Adrenal gland (tissue), 12 donors: ENCODE data around the gene TMEM120B. TPM values are rescaled to one million over a fixed set of nuclear protein-coding genes. Genes with fewer than 3 reads are reported as not detected.

Experiments
- DNase-seq, 7 donors: peaks; one replicate each; pipeline ENCODE4 v3.0.0-alpha.2; 2019 to 2020
- H3K27ac ChIP-seq, 5 donors: fragments of 200-600 bp; sonication (generic) in 4 of 5; 1 replicate in 3 of 5; 2 replicates in 2 of 5; pipeline versions ENCODE4 v1.5.1 to v1.8.0; 2016 to 2020; ENCODE audit warnings: mild to moderate bottlenecking in 1 of 5
- H3K27me3 ChIP-seq: fragments of 200-600 bp; 2 replicates; pipeline ENCODE4 v1.8.0; 2021
- H3K36me3 ChIP-seq, 2 donors: fragments of 200-600 bp; replicated peaks in 1 of 2; 1 replicate in 1 of 2; 2 replicates in 1 of 2; pipeline versions ENCODE4 v1.5.1 to v1.8.0; 2018 to 2022
- H3K4me1 ChIP-seq, 2 donors: fragments of 200-600 bp; replicated peaks in 1 of 2; 1 replicate in 1 of 2; 2 replicates in 1 of 2; pipeline versions ENCODE4 v1.5.1 to v1.8.0; 2018 to 2021
- H3K4me3 ChIP-seq, 4 donors: fragments of 200-600 bp; sonication (generic) in 3 of 4; one replicate each; pipeline ENCODE4 v1.5.1; 2016 to 2018
- H3K9me3 ChIP-seq, 3 donors: fragments of 200-600 bp; sonication (generic) in 1 of 3; replicated peaks in 1 of 3; 1 replicate in 2 of 3; 2 replicates in 1 of 3; pipeline versions ENCODE4 v1.5.1 to v1.8.0; 2016 to 2021
- POLR2A ChIP-seq, 2 donors: fragments of 450-650 bp; IDR thresholded peaks; one replicate each; pipeline ENCODE4 v1.6.1; 2017; ENCODE audit warnings: antibody characterized with exemption in 2 of 2, mild to moderate bottlenecking in 2 of 2, moderate library complexity in 1 of 2
- WGBS, 4 donors: extraction: QIAGEN DNeasy Blood & Tissue Kit in 2 of 4; methylation state at CpG; one replicate each; pipeline versions ENCODE4 v1.1.5 to v1.1.7; 2013 to 2017; 5-methylcytosine and 5-hydroxymethylcytosine counted together
- intact Hi-C, 2 donors: fragments of 100-400 bp; cut with DNase I; formaldehyde crosslinking; loops; one replicate each; pipeline versions ENCODE4 v1.14.1 to v1.15.0; 2022 to 2023
- polyA plus RNA-seq, 3 donors: library from polyadenylated mRNA; stranded (reverse); fragments of 200-250 nt in 2 of 3; fragments of 350-450 nt in 1 of 3; fragmentation: Illumina TruSeq in 1 of 3; extraction: RNeasy Lipid Tissue Mini Kit (QIAGEN cat#74804) in 1 of 3; gene quantifications; one replicate each; pipeline ENCODE4 v1.2.3, GENCODE V29; 2013 to 2014
- total RNA-seq, 9 donors: library from RNA; depleted of rRNA in 4 of 9; stranded (reverse); fragments of >200 nt in 4 of 9; fragments of 120-200 nt in 1 of 9; fragmentation: NEBNext Ultra II Directional in 1 of 9; extraction: Animal tissue kit (Norgen Biotek cat#: 25700) in 1 of 9; gene quantifications; one replicate each; pipeline versions ENCODE4 v1.1.0 to v1.2.4, GENCODE V29; 2013 to 2023
- TF ChIP-seq, protein P1 (sequence below), 6 experiments: fragments of 450-650 bp in 4 of 6; fragments of 200-600 bp in 2 of 6; sonication (generic) in 1 of 6; IDR thresholded peaks; 1 replicate in 5 of 6; 2 replicates in 1 of 6; pipeline versions ENCODE4 v1.5.1 to v1.8.0; 2016 to 2021; ENCODE audit warnings: antibody characterized with exemption in 6 of 6, mild to moderate bottlenecking in 2 of 6, moderate library complexity in 1 of 6
- donor health status: healthy with polysubstance abuse.
- donor health status: Bipolar disorder and iron deficiency.
- donor health status: DM: yes; HTN: yes; CAD: no.
- donor health status: DM: no; HTN: no; CAD: no.
- donor health status: DM: no; HTN: no; CAD: no.
- donor health status: DM: yes; HTN: yes; CAD: no.

TMEM120B gene
- total and polyA plus RNA-seq, 12 donors: 4.6 to 19.7 (median 8.7) TPM

GRCh38 chr12:121815263-121815662, 102.7 kb downstream of the TMEM120B start:
- no peaks in the 10 kb centered on the region for H3K27me3 ChIP-seq
- peaks cover 0 to 68% of the 10 kb centered on the region in 2 donors for H3K36me3 ChIP-seq
- DNase-seq: peak in 1 of 7 donors; percentile 14
- H3K9me3 ChIP-seq: no peaks in the 10 kb centered on the region
- 89 to 92% (median 89%) methylated on average over 8 of the region's 8 CpGs for WGBS, 4 donors
- H3K27ac ChIP-seq: no peak overlapping the region
- TF ChIP-seq, protein P1, sequence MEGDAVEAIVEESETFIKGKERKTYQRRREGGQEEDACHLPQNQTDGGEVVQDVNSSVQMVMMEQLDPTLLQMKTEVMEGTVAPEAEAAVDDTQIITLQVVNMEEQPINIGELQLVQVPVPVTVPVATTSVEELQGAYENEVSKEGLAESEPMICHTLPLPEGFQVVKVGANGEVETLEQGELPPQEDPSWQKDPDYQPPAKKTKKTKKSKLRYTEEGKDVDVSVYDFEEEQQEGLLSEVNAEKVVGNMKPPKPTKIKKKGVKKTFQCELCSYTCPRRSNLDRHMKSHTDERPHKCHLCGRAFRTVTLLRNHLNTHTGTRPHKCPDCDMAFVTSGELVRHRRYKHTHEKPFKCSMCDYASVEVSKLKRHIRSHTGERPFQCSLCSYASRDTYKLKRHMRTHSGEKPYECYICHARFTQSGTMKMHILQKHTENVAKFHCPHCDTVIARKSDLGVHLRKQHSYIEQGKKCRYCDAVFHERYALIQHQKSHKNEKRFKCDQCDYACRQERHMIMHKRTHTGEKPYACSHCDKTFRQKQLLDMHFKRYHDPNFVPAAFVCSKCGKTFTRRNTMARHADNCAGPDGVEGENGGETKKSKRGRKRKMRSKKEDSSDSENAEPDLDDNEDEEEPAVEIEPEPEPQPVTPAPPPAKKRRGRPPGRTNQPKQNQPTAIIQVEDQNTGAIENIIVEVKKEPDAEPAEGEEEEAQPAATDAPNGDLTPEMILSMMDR (IDR thresholded peaks at IDR 0.05): no peak
- TF ChIP-seq POLR2A (IDR thresholded peaks at IDR 0.05): no peak
- intact Hi-C loops: loop anchor here in 1 of 2 donors (10.0 kb wide), 1 partner anchor 70 kb away; the partner anchor contains the start of gene PSMD9
- peaks cover 21 to 33% of the 10 kb centered on the region in 2 donors for H3K4me1 ChIP-seq
- H3K4me3 ChIP-seq: no peak overlapping the region

DNA sequence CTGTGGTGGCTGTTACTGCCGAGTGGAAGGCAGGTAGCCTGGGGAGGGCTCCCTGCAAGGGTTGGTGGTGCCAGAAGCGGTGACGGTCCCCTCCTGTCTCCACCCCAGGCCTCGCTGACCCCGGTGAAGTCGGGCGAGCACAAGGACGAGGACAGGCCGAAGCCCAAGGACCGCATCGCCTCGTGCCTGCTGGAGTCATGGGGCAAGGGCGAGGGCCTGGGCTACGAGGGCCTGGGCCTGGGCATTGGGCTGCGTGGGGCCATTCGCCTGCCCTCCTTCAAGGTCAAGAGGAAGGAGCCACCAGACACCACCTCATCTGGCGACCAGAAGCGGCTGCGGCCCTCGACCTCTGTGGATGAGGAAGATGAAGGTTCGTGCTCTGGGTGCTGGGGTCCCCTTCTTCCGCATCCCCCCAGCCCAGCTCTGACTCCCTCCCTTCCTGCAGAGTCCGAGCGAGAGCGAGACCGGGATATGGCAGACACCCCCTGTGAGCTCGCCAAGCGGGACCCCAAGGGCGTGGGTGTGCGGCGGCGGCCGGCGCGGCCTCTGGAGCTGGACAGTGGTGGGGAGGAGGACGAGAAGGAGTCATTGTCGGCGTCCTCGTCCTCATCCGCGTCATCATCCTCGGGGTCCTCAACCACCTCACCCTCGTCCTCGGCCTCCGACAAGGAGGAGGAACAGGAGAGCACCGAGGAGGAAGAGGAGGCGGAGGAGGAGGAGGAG, 104.5 kb downstream of the TMEM120B start:
- no peaks in the 10 kb centered on the region for H3K27me3 ChIP-seq
- DNase-seq: peak in 1 of 7 donors; percentile 10
- peaks cover 12 to 16% of the 10 kb centered on the region in 2 donors for H3K4me1 ChIP-seq
- 88 to 95% (median 90%) methylated on average over 38 to 47 of the region's 47 CpGs for WGBS, 4 donors
- H3K36me3 ChIP-seq: peaks cover 0 to 78% of the 10 kb centered on the region in 2 donors
- TF ChIP-seq, protein P1 (IDR thresholded peaks at IDR 0.05): no peak
- TF ChIP-seq POLR2A (IDR thresholded peaks at IDR 0.05): no peak
- no peak overlapping the region for H3K4me3 ChIP-seq
- no peaks in the 10 kb centered on the region for H3K9me3 ChIP-seq
- intact Hi-C loops: loop anchor here in 1 of 2 donors (10.0 kb wide), 1 partner anchor 68 kb away; the partner anchor contains the start of gene PSMD9
- H3K27ac ChIP-seq: no peak overlapping the region

DNA sequence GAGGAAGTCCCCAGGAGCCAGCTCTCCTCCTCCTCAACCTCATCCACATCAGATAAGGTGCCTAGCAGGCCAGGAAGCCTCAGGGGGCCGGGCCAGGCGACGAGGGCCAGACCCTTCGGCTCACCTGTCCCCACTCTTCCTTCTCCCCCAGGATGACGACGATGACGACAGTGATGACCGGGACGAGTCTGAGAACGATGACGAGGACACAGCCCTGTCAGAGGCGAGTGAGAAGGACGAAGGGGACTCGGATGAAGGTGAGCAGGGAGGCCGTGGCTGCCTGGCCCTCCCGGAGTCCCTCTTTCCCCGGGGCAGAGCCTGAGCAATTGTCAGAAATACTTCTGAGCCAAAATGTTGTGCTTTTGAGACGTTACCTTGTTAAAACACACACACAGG, 105.1 kb downstream of the TMEM120B start:
- no peak for TF ChIP-seq POLR2A (IDR thresholded peaks at IDR 0.05)
- TF ChIP-seq, protein P1 (IDR thresholded peaks at IDR 0.05): no peak
- H3K9me3 ChIP-seq: no peaks in the 10 kb centered on the region
- no peak overlapping the region for H3K4me3 ChIP-seq
- peaks cover 10% of the 10 kb centered on the region in 2 donors for H3K4me1 ChIP-seq
- intact Hi-C loops: loop anchor here in 1 of 2 donors (10.0 kb wide), 1 partner anchor 67 kb away; the partner anchor contains the start of gene PSMD9
- DNase-seq: no peak
- H3K36me3 ChIP-seq: peaks cover 0 to 83% of the 10 kb centered on the region in 2 donors
- WGBS, 4 donors: 90 to 91% (median 90%) methylated on average over 18 of the region's 18 CpGs
- H3K27me3 ChIP-seq: no peaks in the 10 kb centered on the region
- H3K27ac ChIP-seq: no peak overlapping the region

DNA sequence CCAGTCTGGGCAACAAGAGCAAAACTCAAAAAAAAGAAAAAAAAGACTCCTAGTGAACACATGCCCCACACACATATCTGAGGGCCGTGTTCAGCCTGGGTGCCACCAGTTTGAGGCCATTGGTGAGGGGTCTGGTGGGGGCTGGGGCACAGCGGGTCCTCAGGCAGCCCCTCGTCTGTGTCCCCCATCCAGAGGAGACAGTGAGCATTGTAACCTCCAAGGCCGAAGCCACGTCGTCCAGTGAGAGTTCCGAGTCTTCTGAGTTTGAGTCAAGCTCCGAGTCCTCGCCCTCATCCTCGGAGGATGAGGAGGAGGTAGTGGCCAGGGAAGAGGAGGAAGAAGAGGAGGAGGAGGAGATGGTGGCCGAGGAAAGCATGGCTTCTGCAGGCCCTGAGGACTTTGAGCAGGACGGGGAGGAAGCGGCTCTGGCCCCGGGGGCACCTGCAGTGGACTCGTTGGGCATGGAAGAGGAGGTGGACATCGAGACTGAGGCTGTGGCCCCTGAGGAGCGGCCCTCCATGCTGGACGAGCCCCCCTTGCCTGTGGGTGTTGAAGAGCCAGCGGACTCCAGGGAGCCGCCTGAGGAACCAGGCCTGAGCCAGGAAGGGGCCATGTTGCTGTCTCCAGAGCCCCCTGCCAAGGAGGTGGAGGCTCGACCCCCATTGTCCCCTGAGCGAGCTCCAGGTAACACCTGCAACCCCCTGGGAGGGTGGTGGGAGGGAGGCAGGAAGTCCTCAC, 106.8 kb downstream of the TMEM120B start:
- Histone ChIP-seq H3K36me3 (peaks cover 0 to 100% of the 10 kb centered on the region in 2 donors), H3K27me3 (no peaks in the 10 kb centered on the region), H3K4me1 (no peaks in the 10 kb centered on the region), H3K9me3 (no peaks in the 10 kb centered on the region), H3K27ac (no peak overlapping the region), H3K4me3 (no peak overlapping the region)
- TF ChIP-seq POLR2A (IDR thresholded peaks at IDR 0.05): no peak
- TF ChIP-seq, protein P1 (IDR thresholded peaks at IDR 0.05): no peak
- peak in 1 of 7 donors; percentile 19 for DNase-seq
- intact Hi-C loops: loop anchor here in 1 of 2 donors (10.0 kb wide), 1 partner anchor 65 kb away; the partner anchor contains the start of gene PSMD9
- 83 to 90% (median 86%) methylated on average over 17 to 22 of the region's 22 CpGs for WGBS, 4 donors
